Activated B cell treated with CpG ODN at 0.5 μM for 24 hours (primary cell): ENCODE measurements around the gene PCDH9. TPM values are rescaled to one million over a fixed set of nuclear protein-coding genes. Genes with fewer than 3 reads are reported as not detected.

ENCODE experiments used
- ATAC-seq: fragments of 200-7000 bp; cut with Tn5 transposase; one replicate; pipeline ENCODE4 v1.10.0; 2021; ENCODE audit warnings: low read depth, mild to moderate bottlenecking, moderate library complexity
- CTCF ChIA-PET: fragments of 350-600 bp; sonication (Branson Sonifier 250); formaldehyde crosslinking; loops from one replicate; lab custom pipeline; 2021; ENCODE audit warnings: antibody characterized with exemption; lab: Charles Lee
- POLR2A ChIA-PET: fragments of 350-600 bp; sonication (Branson Sonifier 250); formaldehyde crosslinking; loops from one replicate; lab custom pipeline; 2021; ENCODE audit warnings: antibody characterized with exemption; lab: Charles Lee
- DNase-seq: peaks from one replicate; pipeline ENCODE4 v3.0.0; 2022
- H3K27ac Mint-ChIP-seq: one replicate; pipeline ENCODE4 v1.8.0; 2020; ENCODE audit warnings: mixed read lengths
- H3K27me3 Mint-ChIP-seq: one replicate; pipeline ENCODE4 v1.8.0; 2021; ENCODE audit warnings: mixed read lengths
- H3K36me3 Mint-ChIP-seq: one replicate; pipeline ENCODE4 v1.8.0; 2021; ENCODE audit warnings: low read depth, mixed read lengths
- H3K4me1 Mint-ChIP-seq: one replicate; pipeline ENCODE4 v1.8.0; 2021; ENCODE audit warnings: mixed read lengths
- H3K4me3 Mint-ChIP-seq: one replicate; pipeline ENCODE4 v1.8.0; 2020; ENCODE audit warnings: mild to moderate bottlenecking, mixed read lengths
- H3K9me3 Mint-ChIP-seq: one replicate; pipeline ENCODE4 v1.8.0; 2020; ENCODE audit warnings: mixed read lengths
- CTCF ChIP-seq: fragments of 200-600 bp; IDR thresholded peaks from one replicate; pipeline ENCODE4 v1.8.0; 2022; ENCODE audit warnings: antibody characterized with exemption, mild to moderate bottlenecking
- intact Hi-C: fragments of 100-400 bp; cut with micrococcal nuclease; formaldehyde crosslinking; loops from one replicate; pipeline ENCODE4 v1.15.1; 2024
- total RNA-seq: library from RNA; stranded (reverse); gene quantifications from 2 replicates; pipeline ENCODE4 v1.2.3, GENCODE V29; 2022

Gene PCDH9
- total RNA-seq, 1 donor from 2014 or later = 6.4 TPM

- Mint-ChIP-seq H3K4me1 (peaks cover 6% of the 10 kb centered on the region), H3K4me3 (no peak overlapping the region), H3K9me3 (no peaks in the 10 kb centered on the region), H3K36me3 (no peaks in the 10 kb centered on the region), H3K27ac (no peak overlapping the region), H3K27me3 (no peaks in the 10 kb centered on the region)
- no peak for DNase-seq
- POLR2A ChIA-PET = no interaction called here
- ATAC-seq = peak; percentile 34
- CTCF ChIA-PET = no interaction called here
- TF ChIP-seq CTCF = no peak
- intact Hi-C loops = no loop called here
These were observed 838.8 kb downstream of the PCDH9 start for GRCh38 chr13:66391322-66391721.

GRCh38 chr13:66378894-66379293 lies 851.2 kb downstream of the PCDH9 start:
- ChIA-PET POLR2A (no interaction called here), CTCF (no interaction called here)
- H3K27ac Mint-ChIP-seq = no peak overlapping the region
- no peaks in the 10 kb centered on the region for H3K36me3 Mint-ChIP-seq
- ATAC-seq (no peak), DNase-seq (no peak)
- H3K4me3 Mint-ChIP-seq = no peak overlapping the region
- H3K27me3 Mint-ChIP-seq = no peaks in the 10 kb centered on the region
- TF ChIP-seq CTCF = no peak
- intact Hi-C loops = no loop called here
- H3K9me3 Mint-ChIP-seq = no peaks in the 10 kb centered on the region
- no peaks in the 10 kb centered on the region for H3K4me1 Mint-ChIP-seq

GRCh38 chr13:66377569-66377968 lies 852.6 kb downstream of the PCDH9 start:
- Mint-ChIP-seq H3K36me3 (no peaks in the 10 kb centered on the region), H3K4me3 (no peak overlapping the region)
- intact Hi-C loops = no loop called here

GRCh38 chr13:66375756-66376155 lies 854.4 kb downstream of the PCDH9 start:
- Mint-ChIP-seq H3K4me3 (no peak overlapping the region), H3K4me1 (no peaks in the 10 kb centered on the region), H3K27me3 (no peaks in the 10 kb centered on the region), H3K27ac (no peak overlapping the region), H3K9me3 (no peaks in the 10 kb centered on the region), H3K36me3 (no peaks in the 10 kb centered on the region)
- ATAC-seq (no peak), DNase-seq (no peak)
- TF ChIP-seq CTCF = no peak
- ChIA-PET POLR2A (no interaction called here), CTCF (no interaction called here)
- intact Hi-C loops = no loop called here

More at GRCh38 chr13:66377569-66377968, 852.6 kb downstream of the PCDH9 start:
- ChIA-PET POLR2A (no interaction called here), CTCF (no interaction called here)
- no peaks in the 10 kb centered on the region for H3K9me3 Mint-ChIP-seq
- ATAC-seq = no peak
- no peak for DNase-seq
- no peak for TF ChIP-seq CTCF
- H3K27me3 Mint-ChIP-seq = no peaks in the 10 kb centered on the region
- H3K4me1 Mint-ChIP-seq = no peaks in the 10 kb centered on the region
- no peak overlapping the region for H3K27ac Mint-ChIP-seq

GRCh38 chr13:66369666-66370065 lies 860.5 kb downstream of the PCDH9 start:
- H3K27me3 Mint-ChIP-seq = no peaks in the 10 kb centered on the region
- POLR2A ChIA-PET = no interaction called here
- CTCF ChIA-PET = no interaction called here
- H3K36me3 Mint-ChIP-seq = no peaks in the 10 kb centered on the region
- TF ChIP-seq CTCF = no peak
- ATAC-seq (no peak), DNase-seq (no peak)
- H3K9me3 Mint-ChIP-seq = no peaks in the 10 kb centered on the region
- no peaks in the 10 kb centered on the region for H3K4me1 Mint-ChIP-seq
- H3K27ac Mint-ChIP-seq = no peak overlapping the region
- H3K4me3 Mint-ChIP-seq = no peak overlapping the region
- intact Hi-C loops = no loop called here
